GM12874 (cell line): ENCODE data around the gene F2R.

Experiments used
- CTCF ChIP-seq: IDR thresholded peaks from 2 replicates; pipeline ENCODE4 v1.5.1; 2011; ENCODE audit warnings: low read depth, mild to moderate bottlenecking, control low read depth, low read length, moderate library complexity; ENCODE audit not compliant: insufficient read depth

F2R gene

DNA sequence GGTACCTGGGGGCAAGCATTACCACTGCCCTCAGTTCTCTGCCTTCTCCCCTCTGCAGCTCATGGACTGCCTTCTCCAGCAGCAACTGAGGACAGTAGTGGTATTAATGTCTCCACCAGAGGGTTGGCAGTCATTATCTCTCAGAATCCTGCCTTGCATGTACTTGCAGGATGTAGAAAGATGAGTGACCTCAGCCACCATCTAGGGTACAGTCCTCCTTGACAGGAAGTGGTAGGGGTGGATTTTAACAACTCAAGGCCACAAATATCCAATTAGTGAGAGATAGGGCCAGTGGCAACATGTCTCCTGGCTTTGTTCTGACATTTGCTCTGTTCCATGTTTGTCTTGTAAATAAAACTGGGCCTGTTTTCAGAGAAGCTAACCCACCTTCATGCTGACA, 47.2 kb downstream of the F2R start:
- TF ChIP-seq CTCF: no peak

DNA sequence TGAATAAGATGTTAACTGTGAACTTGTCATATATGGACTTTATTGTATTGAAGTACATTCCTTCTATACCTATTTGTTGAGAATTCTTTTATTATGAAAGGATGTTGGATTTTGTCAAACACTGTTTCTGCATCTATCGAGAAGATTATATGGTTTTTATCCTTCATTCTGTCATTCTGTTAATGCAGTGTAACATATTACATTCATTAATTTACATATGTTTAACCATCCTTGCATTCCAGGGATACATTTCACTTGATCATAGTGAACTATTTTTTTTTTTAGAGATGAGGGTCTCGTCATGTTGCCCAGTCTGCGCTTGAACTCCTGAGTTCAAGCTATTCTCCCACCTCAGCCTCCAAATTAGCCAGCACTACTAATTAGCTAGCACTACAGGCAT, 48.4 kb downstream of the F2R start:
- TF ChIP-seq CTCF: no peak

DNA sequence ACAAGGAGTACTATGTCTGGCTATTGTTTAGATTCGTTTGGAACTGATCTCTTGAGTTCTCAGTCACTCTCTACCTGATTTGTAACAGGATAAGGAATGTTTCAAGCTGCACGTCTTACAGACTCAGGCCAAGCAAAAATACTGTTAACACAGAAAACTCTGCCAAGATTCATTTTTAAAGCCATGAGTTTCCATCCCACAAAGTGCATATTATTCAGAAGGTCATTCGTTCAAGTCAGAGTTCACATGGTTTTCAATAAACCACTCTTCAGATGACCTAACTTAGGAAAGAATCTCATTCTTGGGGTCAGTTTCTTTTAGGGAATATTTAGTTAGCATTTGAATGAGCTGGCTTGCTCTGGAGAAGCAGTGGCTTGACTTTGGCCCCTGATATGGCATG, 49.3 kb downstream of the F2R start:
- no peak for TF ChIP-seq CTCF

GRCh38 chr5:76766746-76767145, 50.8 kb downstream of the F2R start:
- no peak for TF ChIP-seq CTCF

GRCh38 chr5:76771705-76772405, 55.9 kb downstream of the F2R start:
- no peak for TF ChIP-seq CTCF

GRCh38 chr5:76775921-76776320, 60.0 kb downstream of the F2R start:
- no peak for TF ChIP-seq CTCF

DNA sequence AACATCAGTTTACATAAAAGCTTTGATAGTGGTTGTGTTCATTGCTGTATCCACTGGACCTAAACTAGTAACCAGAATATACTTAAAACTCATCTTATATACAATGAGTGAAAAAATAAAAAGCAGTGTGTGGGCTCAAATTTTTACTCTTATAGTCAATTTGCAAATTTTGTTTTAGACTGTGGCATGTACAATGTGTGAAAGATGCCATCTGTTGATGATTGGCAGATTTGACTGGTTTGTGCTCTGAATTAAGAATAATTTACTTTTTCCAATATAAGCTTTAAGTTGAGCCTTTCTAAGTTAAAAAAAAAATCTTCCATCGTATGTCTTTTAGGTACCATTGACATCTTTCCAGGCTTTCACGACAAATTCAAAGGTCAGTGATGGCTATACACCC, 60.5 kb downstream of the F2R start:
- TF ChIP-seq CTCF: no peak

GRCh38 chr5:76781775-76782174, 65.8 kb downstream of the F2R start:
- TF ChIP-seq CTCF: no peak
